Measurements from ENCODE around the gene MRPL57.

DNA sequence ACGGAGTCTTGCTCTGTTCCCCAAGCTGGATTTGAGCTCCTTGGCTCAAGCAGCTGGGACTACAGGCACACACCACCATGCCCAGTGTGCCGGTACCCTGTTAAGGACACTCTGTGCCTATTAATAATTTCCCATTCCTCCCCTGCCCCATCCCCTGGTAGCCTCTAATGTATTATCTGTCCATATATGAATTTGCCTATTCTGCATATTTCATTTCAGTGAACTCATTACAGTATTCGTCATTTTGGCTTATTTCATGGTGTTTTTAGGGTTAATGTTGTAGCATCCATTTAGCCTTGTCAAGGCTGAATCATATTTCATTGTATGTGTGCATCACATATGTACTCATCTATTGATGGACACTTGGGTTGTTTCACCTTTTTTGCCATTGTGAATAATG, 33.7 kb upstream of the MRPL57 start:
- TF ChIP-seq EZH2 (IDR thresholded peaks at IDR 0.05) (no peak), POLR2AphosphoS5 (IDR thresholded peaks at IDR 0.05; ENCODE audit: borderline replicate concordance, low read depth, low read length) (no peak), FOXP2 (optimal IDR thresholded peaks at IDR 0.05; ENCODE audit: control extremely low read depth, extremely low read length, insufficient read depth) (no peak)

Data from SK-N-MC (cell line).